Peyer's patch (tissue), 4 donors: ENCODE results near the gene ALDH1L1.

Experiments
- POLR2A ChIP-seq, 2 donors: fragments of 450-650 bp; IDR thresholded peaks; one replicate each; pipeline ENCODE4 v1.5.1; 2017; ENCODE audit warnings: antibody characterized with exemption in 2 of 2, mild to moderate bottlenecking in 2 of 2, moderate library complexity in 2 of 2
- TF ChIP-seq, protein P1 (sequence below), 6 experiments: fragments of 450-650 bp in 4 of 6; fragments of 200-600 bp in 2 of 6; sonication (generic) in 1 of 6; IDR thresholded peaks; one replicate each; pipeline ENCODE4 v1.5.1; 2017 to 2019; ENCODE audit warnings: antibody characterized with exemption in 6 of 6, mild to moderate bottlenecking in 3 of 6, moderate library complexity in 1 of 6

GRCh38 chr3:126128504-126129397, 51.6 kb downstream of the ALDH1L1 start:
- TF ChIP-seq, protein P1, sequence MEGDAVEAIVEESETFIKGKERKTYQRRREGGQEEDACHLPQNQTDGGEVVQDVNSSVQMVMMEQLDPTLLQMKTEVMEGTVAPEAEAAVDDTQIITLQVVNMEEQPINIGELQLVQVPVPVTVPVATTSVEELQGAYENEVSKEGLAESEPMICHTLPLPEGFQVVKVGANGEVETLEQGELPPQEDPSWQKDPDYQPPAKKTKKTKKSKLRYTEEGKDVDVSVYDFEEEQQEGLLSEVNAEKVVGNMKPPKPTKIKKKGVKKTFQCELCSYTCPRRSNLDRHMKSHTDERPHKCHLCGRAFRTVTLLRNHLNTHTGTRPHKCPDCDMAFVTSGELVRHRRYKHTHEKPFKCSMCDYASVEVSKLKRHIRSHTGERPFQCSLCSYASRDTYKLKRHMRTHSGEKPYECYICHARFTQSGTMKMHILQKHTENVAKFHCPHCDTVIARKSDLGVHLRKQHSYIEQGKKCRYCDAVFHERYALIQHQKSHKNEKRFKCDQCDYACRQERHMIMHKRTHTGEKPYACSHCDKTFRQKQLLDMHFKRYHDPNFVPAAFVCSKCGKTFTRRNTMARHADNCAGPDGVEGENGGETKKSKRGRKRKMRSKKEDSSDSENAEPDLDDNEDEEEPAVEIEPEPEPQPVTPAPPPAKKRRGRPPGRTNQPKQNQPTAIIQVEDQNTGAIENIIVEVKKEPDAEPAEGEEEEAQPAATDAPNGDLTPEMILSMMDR (IDR thresholded peaks at IDR 0.05) = no peak
- no peak for TF ChIP-seq POLR2A (IDR thresholded peaks at IDR 0.05)
